Ramos (cell line): ENCODE data around the gene GAN.
"Not testable (repeated sequence)": the region's sequence is repeated elsewhere in the genome, so short reads cannot be mapped to it uniquely, and the experiment has no call there.

Experiments used
- in situ Hi-C: fragments of 300-500 bp; cut with MboI; formaldehyde crosslinking; loops from one replicate; pipeline ENCODE4 v1.14.3; 2022; ENCODE audit warnings: low sequenced_read_pairs; ENCODE audit not compliant: unreplicated experiment

Gene GAN

GRCh38 chr16:81345172-81345571 lies 30.4 kb downstream of the GAN start:
- in situ Hi-C loops = not testable (repeated sequence)

- in situ Hi-C loops = no loop called here
Observed at GRCh38 chr16:81347425-81347824, 32.7 kb downstream of the GAN start.

DNA sequence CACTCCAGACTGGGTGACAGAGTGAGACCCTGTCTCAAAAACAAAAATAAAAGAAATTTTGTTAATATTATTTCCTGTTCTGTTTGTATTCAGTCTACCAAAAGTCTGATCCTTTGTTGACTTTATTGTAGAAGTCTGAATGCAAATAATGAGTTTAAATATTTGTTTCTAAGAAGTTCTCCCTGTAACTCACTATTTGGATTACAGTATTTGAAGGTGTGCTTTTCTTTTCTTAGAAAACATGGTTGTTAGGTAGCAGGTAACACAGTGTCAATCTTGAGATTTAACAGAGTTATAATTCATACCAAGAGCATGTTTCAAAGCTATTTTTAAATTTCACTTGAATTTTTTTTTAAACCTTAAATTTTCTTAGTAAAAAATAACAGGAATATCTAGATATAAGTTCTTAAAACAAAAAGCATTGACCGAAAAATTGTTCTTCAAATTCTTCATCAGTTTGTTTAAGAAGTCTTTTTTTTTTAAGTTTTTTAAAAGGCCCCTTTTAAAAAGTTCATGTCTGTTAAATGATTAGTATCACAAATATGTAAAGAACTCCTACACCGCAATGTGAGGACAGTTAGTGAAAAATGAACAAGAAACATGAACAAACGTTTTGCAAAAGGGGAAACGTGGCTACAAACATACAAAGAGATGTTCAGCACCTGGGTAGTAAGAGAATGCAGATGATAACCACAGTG lies 35.0 kb downstream of the GAN start:
- in situ Hi-C loops = no loop called here

DNA sequence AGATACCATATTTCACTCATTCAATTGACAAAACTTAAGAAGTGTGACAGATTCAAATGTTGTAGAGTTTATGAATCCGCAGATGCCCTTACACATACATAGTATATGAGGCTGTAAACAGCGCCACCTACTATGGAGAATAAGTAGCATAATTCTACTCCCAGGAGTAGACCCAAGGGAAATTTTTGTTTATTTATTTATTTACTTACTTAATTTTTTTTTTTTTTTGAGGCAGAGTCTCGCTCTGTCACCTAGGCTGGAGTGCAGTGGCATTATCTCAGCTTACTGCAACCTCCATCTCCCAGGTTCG lies 35.5 kb downstream of the GAN start:
- in situ Hi-C loops = no loop called here

GRCh38 chr16:81353895-81354294 lies 39.1 kb downstream of the GAN start:
- in situ Hi-C loops = no loop called here

- in situ Hi-C loops = no loop called here
Observed at GRCh38 chr16:81357711-81358260, 43.0 kb downstream of the GAN start.

DNA sequence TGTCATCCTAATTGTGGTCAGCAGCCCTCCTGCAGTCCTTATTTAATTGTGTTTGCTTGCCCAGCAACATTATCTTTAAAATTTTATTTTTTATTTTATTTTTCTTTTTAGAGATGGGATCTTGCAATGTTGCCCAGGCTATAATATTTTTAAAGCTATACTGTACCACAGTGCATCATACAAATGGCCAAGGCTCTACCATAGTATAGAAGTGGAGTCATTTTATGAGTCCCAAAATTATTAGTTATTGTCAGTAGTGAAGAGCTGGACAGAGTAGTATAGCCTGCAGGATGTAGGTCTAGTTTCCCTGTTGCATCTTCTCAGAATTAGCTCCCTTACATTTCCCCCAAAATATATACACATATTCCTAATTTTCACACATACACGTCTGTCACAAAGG lies 44.1 kb downstream of the GAN start:
- in situ Hi-C loops = no loop called here

DNA sequence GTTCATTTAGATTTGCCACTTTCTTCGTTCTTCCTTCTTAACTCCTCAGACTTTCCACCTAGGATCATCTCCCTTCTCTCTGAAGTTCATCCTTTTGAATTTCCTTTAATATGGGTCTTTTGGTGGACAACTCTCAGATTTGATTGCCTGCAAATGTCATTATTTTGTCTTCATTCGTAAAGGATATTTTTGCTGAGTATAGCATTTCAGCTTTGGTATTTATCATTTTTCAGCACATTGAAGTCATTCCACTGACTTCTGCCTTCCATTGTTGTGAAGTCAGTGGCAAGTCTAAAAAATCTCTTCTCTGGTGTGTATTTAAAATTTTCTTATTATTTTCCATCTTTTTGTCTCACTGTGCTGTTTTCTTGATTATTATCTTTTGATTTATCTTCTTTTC lies 45.4 kb downstream of the GAN start:
- in situ Hi-C loops = loop anchor here (10.0 kb wide), 1 partner anchor 525 kb away; no protein-coding TSS in a partner anchor

DNA sequence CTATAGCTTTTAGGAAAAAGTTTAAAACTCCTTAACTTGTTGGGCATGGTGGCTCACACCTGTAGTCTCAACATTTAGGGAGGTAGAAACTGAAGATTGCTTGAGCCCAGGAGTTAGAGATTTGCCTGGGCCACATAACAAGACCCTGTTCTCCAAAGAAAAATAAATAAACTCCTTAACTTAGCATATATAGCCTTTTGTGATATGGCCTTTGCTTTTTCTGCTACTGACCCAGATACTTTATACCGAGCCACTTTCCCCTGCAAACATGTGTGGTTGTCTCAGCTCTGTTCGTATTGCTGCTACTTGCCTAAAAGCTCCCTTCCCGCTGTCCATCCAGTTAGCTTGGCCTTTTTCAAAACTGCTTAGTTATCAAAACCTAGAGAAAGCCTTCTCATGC lies 51.0 kb downstream of the GAN start:
- in situ Hi-C loops = loop anchor here (5.0 to 10.0 kb wide), 2 partner anchors 362 to 519 kb away; no protein-coding TSS in a partner anchor

- in situ Hi-C loops = loop anchor here (5.0 to 10.0 kb wide), 2 partner anchors 361 to 518 kb away; no protein-coding TSS in a partner anchor
Observed at GRCh38 chr16:81366316-81366932, 51.7 kb downstream of the GAN start.

DNA sequence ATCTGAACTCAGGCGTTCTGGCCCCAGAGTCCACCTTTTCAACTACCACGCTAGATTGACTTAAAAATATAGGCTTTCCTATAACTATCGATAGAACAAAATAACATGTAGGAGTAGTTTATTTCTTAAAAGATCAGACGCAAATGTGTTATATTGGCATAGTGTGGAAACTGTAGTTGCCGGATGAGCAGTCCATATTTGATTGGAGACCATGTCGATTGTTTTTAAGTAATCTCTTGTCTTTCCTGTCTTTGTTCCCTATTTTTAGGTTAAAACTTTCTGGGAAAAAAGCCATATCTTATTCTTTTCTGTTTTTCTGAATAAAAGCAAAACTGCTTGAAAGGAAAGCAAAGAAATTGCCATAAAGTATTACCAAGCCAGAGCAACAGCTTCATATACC lies 53.1 kb downstream of the GAN start:
- in situ Hi-C loops = loop anchor here (5.0 to 10.0 kb wide), 2 partner anchors 359 to 517 kb away; no protein-coding TSS in a partner anchor

DNA sequence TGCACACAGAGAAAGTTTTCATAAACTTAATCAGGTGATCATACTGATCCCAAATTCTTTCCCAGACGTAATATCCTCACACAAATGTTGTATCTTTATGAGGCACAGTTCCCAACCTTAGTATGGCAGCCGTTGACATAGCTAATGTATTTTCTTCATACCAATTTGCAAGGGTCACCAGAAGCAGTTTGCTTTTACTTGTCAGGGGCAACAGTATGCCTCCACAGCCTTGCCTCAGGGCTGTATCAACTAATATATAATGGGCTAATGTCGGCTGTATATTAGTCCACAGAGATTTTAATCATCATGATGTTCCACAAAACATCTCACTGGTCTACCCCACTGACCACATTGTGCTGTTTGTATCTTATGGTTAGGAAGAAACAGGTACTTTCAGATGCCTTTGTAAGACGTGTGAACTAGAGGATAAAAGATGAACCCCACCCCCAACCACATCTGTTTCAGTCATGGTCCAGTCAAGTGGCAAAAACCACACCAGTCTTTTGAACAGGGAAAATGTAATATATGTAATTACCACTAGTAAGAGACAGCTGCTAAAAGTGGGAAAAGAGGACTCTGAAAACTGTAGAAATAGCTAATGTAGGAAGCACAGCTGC lies 55.2 kb downstream of the GAN start:
- in situ Hi-C loops = loop anchor here (5.0 to 10.0 kb wide), 2 partner anchors 357 to 515 kb away; no protein-coding TSS in a partner anchor

DNA sequence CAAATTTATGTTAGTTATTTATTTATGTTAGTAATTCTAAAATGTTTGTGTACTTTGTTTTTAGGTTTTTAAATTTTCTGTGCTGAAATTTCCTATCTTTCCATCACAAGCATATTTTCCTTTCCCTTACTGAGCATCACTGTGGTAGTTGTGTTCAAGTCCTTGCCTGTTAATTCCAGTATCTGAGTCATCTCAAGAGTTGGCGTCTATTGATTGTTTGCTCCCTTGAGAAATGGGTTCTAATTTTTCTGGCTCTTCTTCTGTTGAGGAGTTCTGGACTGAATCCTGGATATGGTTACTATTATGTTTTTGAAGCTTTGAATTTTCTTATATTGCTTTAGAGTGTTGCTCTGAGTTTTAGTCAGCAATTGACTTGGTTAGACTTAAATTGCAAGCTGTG lies 56.3 kb downstream of the GAN start:
- in situ Hi-C loops = no loop called here

DNA sequence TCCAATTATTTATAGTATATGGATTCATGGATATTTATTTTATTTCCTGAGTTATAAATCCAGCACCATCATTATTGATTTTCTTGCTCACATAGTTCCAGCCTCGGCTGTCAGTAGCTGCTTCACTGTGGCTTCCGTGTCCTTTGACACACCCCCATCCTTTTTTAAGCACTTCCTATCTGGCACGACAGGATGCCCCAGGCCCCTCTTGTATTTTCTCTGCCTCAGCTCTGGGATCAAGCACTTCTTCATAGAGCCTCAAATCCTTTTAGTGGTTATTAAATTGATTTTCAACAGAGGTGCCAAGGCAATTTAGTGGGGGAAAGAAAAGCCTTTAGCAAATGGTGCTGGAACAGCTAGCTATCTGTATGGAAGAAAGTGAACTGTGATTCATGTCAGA lies 59.8 kb downstream of the GAN start:
- in situ Hi-C loops = no loop called here

DNA sequence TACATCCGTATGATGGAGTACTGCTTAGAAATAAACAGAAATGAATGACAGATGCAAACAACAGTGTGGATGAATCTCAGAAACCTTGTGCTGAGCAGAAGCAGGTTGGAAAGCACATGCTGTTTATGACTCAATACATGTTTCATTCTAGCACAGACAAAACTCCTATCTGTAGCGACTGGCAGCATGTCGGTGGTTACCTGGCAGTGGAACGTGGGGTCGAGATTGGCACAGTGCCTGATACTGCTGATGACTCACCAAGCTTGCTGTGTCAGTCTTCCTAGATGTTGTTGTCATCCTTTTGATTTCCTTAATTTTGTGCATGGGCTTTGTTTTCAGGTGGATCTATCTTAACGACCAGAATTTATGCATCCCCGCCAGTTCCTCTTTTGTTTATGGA lies 62.1 kb downstream of the GAN start:
- in situ Hi-C loops = no loop called here

DNA sequence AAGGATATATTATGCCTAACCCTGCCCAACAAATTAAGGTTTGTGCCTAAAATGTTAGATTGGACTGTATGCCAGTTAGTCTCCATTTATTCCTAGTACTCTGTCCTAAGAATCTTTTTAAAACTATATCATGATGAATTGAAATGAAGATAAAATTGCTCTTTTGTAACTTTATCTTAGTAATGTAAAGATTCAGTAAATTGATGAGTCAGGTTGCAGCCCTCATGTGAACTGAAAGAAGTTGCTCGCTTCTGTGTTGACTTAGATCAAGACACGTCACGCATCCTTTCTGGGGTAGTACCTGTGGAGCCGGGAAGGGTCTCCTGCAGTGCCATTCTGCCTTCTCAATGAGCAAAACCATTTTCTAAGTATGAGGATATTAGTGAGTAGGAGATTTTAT lies 63.3 kb downstream of the GAN start:
- in situ Hi-C loops = no loop called here

DNA sequence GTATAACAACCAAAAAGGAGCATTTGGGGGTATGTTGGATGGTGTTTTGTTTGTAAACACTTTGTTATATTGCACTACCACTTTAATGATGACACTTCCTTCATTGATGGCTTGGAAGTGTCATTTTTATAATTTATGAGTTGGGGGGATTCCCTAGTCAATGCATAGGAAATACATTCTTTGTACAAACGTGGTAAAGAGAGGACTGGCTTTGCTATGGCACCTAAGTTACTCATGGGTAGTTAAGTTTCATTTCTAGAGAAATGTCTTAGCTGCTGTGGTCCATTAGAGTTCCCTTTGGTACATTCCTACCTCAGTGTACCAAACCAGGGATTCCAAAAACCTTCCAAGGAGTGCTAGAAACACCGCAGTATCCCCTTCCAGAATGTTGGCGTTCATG lies 66.2 kb downstream of the GAN start:
- in situ Hi-C loops = no loop called here

DNA sequence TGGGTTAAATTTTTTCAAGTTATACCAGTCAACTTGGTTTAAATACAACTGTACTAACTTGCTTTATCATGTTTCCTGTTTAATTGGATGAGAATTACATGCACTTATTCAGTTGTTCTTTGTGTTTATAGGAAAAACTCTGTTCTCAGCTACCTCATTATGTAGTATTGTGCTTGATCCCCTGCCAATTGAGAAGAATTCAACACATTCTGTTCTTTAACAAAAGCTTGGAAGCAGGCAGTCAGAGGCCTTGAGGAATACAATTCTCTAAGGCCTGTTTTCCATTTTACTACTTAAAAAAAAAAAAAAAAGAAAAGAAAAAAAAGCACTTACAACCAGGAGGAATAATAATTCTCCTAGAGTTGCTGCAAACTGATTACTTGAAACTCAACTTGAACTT lies 69.2 kb downstream of the GAN start:
- in situ Hi-C loops = no loop called here

- in situ Hi-C loops = no loop called here
Observed at GRCh38 chr16:81385031-81385756, 70.4 kb downstream of the GAN start.

DNA sequence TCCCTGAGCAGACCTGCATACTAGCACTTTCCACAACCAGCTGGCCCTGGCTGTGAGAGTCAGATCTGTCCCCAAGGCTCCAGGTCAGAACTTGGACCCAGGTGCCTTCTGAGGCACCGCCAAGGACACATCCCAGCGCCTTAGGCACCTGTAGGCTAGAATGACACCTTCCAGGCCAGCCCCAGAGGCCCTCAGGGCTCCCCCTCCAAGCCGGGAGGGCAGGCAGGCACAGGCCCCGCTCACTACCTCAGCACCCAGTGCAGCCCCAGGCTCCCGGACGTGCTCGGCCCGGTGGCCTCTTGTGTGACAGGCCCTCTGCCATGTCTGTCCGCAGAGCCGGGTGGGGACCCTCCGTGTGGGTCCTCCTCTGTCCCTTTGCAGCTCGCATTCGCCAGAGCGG lies 73.6 kb downstream of the GAN start:
- in situ Hi-C loops = no loop called here

DNA sequence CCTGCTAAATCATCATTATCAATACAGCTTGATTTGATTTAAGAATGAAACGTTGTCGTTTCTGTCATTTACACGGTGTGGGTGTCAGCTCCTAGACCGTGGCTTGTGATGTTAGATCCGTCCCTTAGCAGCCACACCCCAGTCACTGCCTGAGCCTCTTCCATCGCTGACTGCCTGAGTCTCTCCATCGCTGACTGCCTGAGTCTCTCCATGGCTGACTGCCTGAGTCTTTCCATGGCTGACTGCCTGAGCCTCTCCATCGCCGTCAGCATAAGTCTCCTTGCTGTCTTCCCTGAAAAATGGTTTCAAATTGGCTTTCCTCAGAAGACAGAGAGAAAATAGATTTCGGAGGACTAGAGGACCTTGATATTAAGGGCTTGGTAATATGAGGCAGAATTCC lies 76.1 kb downstream of the GAN start:
- in situ Hi-C loops = loop anchor here (10.0 kb wide), 1 partner anchor 334 kb away; no protein-coding TSS in a partner anchor
